Liver (tissue), 9 donors: ENCODE data around the gene FBXO7. TPM values are rescaled to one million over a fixed set of nuclear protein-coding genes. Genes with fewer than 3 reads are reported as not detected.
A peak's percentile ranks its signal among the peaks of the same experiment; 100 is the strongest.

Experiments
- DNase-seq: peaks from one replicate; pipeline ENCODE4 v3.0.0-alpha.2; 2017; ENCODE audit warnings: low spot score
- H3K27ac ChIP-seq, 2 donors: one replicate each; pipeline ENCODE4 v1.7.0; 2013; ENCODE audit warnings: inconsistent platforms in 2 of 2, low read length in 2 of 2, control low read depth in 1 of 2, low read depth in 1 of 2, mild to moderate bottlenecking in 1 of 2
- H3K27me3 ChIP-seq, 4 donors: one replicate each; pipeline versions ENCODE4 v1.6.1 to v1.7.0; 2013; ENCODE audit warnings: low read length in 3 of 4, inconsistent platforms in 1 of 4, mild to moderate bottlenecking in 1 of 4, moderate library complexity in 1 of 4; ENCODE audit not compliant: control insufficient read depth in 4 of 4, insufficient read depth in 4 of 4
- H3K36me3 ChIP-seq, 4 donors: one replicate each; pipeline versions ENCODE4 v1.6.1 to v1.7.0; 2013; ENCODE audit warnings: low read length in 3 of 4, mild to moderate bottlenecking in 3 of 4, low read depth in 1 of 4, moderate library complexity in 1 of 4; ENCODE audit not compliant: control insufficient read depth in 4 of 4, insufficient read depth in 3 of 4
- H3K4me1 ChIP-seq, 4 donors: one replicate each; pipeline versions ENCODE4 v1.6.1 to v1.7.0; 2013; ENCODE audit warnings: low read length in 3 of 4, mild to moderate bottlenecking in 3 of 4, moderate library complexity in 1 of 4; ENCODE audit not compliant: control insufficient read depth in 4 of 4, insufficient read depth in 4 of 4
- H3K4me3 ChIP-seq, 3 donors: one replicate each; pipeline versions ENCODE4 v1.6.1 to v1.7.0; 2013; ENCODE audit warnings: low read length in 3 of 3, control low read depth in 1 of 3, low read depth in 1 of 3, mild to moderate bottlenecking in 1 of 3
- H3K9ac ChIP-seq, 2 donors: one replicate each; pipeline ENCODE4 v1.7.0; 2013; ENCODE audit warnings: low read length in 2 of 2, mild to moderate bottlenecking in 2 of 2, moderate library complexity in 2 of 2, control low read depth in 1 of 2, low read depth in 1 of 2
- H3K9me3 ChIP-seq, 4 donors: one replicate each; pipeline versions ENCODE4 v1.6.1 to v1.7.0; 2013; ENCODE audit warnings: low read length in 3 of 4; ENCODE audit not compliant: control insufficient read depth in 4 of 4
- ATF3 ChIP-seq: IDR thresholded peaks from 2 replicates; pipeline ENCODE4 v1.6.1; 2016; ENCODE audit warnings: antibody characterized with exemption
- CTCF ChIP-seq: fragments of 150-350 bp; IDR thresholded peaks from 2 replicates; pipeline ENCODE4 v1.5.1; 2017; ENCODE audit warnings: improper control_type of control experiment, low read depth, low read length; ENCODE audit not compliant: missing input control
- EGR1 ChIP-seq, 2 donors: IDR thresholded peaks; 2 replicates each; pipeline ENCODE4 v1.6.1; 2016 to 2018; ENCODE audit warnings: antibody characterized with exemption in 2 of 2, low read depth in 2 of 2
- FOXA1 ChIP-seq: IDR thresholded peaks from 2 replicates; pipeline ENCODE4 v1.6.1; 2016; ENCODE audit warnings: antibody characterized with exemption
- FOXA2 ChIP-seq: IDR thresholded peaks from 2 replicates; pipeline ENCODE4 v1.6.1; 2016; ENCODE audit warnings: antibody characterized with exemption
- GABPA ChIP-seq, 2 donors: IDR thresholded peaks in 1 of 2; conservative IDR thresholded peaks in 1 of 2; 2 replicates each; pipeline ENCODE4 v1.6.1; 2016; ENCODE audit warnings: antibody characterized with exemption in 2 of 2, mild to moderate bottlenecking in 1 of 2, moderate library complexity in 1 of 2
- HNF4A ChIP-seq, 2 donors: conservative IDR thresholded peaks; 2 replicates each; pipeline ENCODE4 v1.6.1; 2016; ENCODE audit warnings: antibody characterized with exemption in 2 of 2, mild to moderate bottlenecking in 2 of 2
- HNF4G ChIP-seq: IDR thresholded peaks from 2 replicates; pipeline ENCODE4 v1.6.1; 2016; ENCODE audit warnings: antibody characterized with exemption
- JUND ChIP-seq, 2 donors: IDR thresholded peaks; 2 replicates each; pipeline ENCODE4 v1.6.1; 2016; ENCODE audit warnings: antibody characterized with exemption in 2 of 2
- MAX ChIP-seq: IDR thresholded peaks from 2 replicates; pipeline ENCODE4 v1.6.1; 2016; ENCODE audit warnings: antibody characterized with exemption
- NR2F2 ChIP-seq: IDR thresholded peaks from 2 replicates; pipeline ENCODE4 v1.6.1; 2016; ENCODE audit warnings: antibody characterized with exemption
- RAD21 ChIP-seq, 2 donors: IDR thresholded peaks; 2 replicates each; pipeline ENCODE4 v1.6.1; 2016; ENCODE audit warnings: antibody characterized with exemption in 2 of 2, mild to moderate bottlenecking in 2 of 2
- REST ChIP-seq: IDR thresholded peaks from 2 replicates; pipeline ENCODE4 v1.6.1; 2016; ENCODE audit warnings: antibody characterized with exemption, mild to moderate bottlenecking
- RXRA ChIP-seq, 2 donors: IDR thresholded peaks; 2 replicates each; pipeline ENCODE4 v1.6.1; 2017 to 2018; ENCODE audit warnings: antibody characterized with exemption in 2 of 2, mild to moderate bottlenecking in 1 of 2
- SP1 ChIP-seq: IDR thresholded peaks from 2 replicates; pipeline ENCODE4 v1.6.1; 2018; ENCODE audit warnings: antibody characterized with exemption, mild to moderate bottlenecking
- TAF1 ChIP-seq: conservative IDR thresholded peaks from 2 replicates; pipeline ENCODE4 v1.6.1; 2016; ENCODE audit warnings: antibody characterized with exemption, mild to moderate bottlenecking
- YY1 ChIP-seq: IDR thresholded peaks from 2 replicates; pipeline ENCODE4 v1.6.1; 2016; ENCODE audit warnings: antibody characterized with exemption, mild to moderate bottlenecking
- ZBTB33 ChIP-seq: IDR thresholded peaks from 2 replicates; pipeline ENCODE4 v1.6.1; 2016; ENCODE audit warnings: antibody characterized with exemption
- WGBS: extraction: QIAGEN DNeasy Blood & Tissue Kit; methylation state at CpG from one replicate; pipeline ENCODE4 v1.1.7; 2013; 5-methylcytosine and 5-hydroxymethylcytosine counted together
- polyA plus RNA-seq, 2 donors: library from polyadenylated mRNA; stranded (reverse) in 1 of 2; unstranded in 1 of 2; fragments of 200-250 nt in 1 of 2; fragments of >200 nt in 1 of 2; fragmentation: Nextera tagmentation in 1 of 2; extraction: Ambion mirVana in 1 of 2; gene quantifications; one replicate each; pipeline versions ENCODE4 v1.2.1 to v1.2.3, GENCODE V29; 2013 to 2015
- total RNA-seq, 2 donors: library from RNA; depleted of rRNA; stranded (reverse); fragments of >200 nt; gene quantifications; one replicate each; pipeline ENCODE4 v1.2.3, GENCODE V29; 2014
- donor health status: healthy.
- donor health status: healthy.
- donor health status: healthy.
- donor health status: healthy.
- donor health status: healthy.

The FBXO7 gene
- total and polyA plus RNA-seq, 4 donors: 37.9 to 179 (median 50.8) TPM

GRCh38 chr22:32512267-32512982 lies 37.8 kb downstream of the FBXO7 start:
- H3K9me3 ChIP-seq: no peaks in the 10 kb centered on the region
- TF ChIP-seq TAF1 (no peak), GABPA (IDR thresholded peaks at IDR 0.05 in 1 of 2, conservative IDR thresholded peaks at IDR 0.05 in 1 of 2) (no peak), ZBTB33 (peak; percentile 26), JUND (IDR thresholded peaks at IDR 0.05) (peak; percentile 34 to 81), MAX (peak; percentile 33), RXRA (IDR thresholded peaks at IDR 0.05) (peak; percentile 74 to 84), HNF4A (conservative IDR thresholded peaks at IDR 0.05) (peak; percentile 78 to 92), YY1 (peak; percentile 79), NR2F2 (peak; percentile 34), FOXA2 (peak; percentile 25), FOXA1 (no peak), REST (no peak), EGR1 (IDR thresholded peaks at IDR 0.05; ENCODE audit: low read depth in 2 of 2) (no peak), RAD21 (IDR thresholded peaks at IDR 0.05) (peak in 1 of 2 donors; percentile 37), HNF4G (peak; percentile 81), CTCF (no peak), SP1 (peak; percentile 79), ATF3 (peak; percentile 73)
- H3K4me1 ChIP-seq: peaks cover 5 to 19% (median 10%) of the 10 kb centered on the region in 4 donors
- H3K9ac ChIP-seq: no peak overlapping the region
- H3K27me3 ChIP-seq: no peaks in the 10 kb centered on the region
- H3K27ac ChIP-seq: peak overlapping the region in 1 of 2 donors; percentile 10
- DNase-seq: no peak
- H3K4me3 ChIP-seq: no peak overlapping the region
- H3K36me3 ChIP-seq: no peaks in the 10 kb centered on the region
- WGBS: 61% methylated on average over 8 of the region's 8 CpGs
